ENCODE results near the gene HOXC11.

HOXC11 gene

DNA sequence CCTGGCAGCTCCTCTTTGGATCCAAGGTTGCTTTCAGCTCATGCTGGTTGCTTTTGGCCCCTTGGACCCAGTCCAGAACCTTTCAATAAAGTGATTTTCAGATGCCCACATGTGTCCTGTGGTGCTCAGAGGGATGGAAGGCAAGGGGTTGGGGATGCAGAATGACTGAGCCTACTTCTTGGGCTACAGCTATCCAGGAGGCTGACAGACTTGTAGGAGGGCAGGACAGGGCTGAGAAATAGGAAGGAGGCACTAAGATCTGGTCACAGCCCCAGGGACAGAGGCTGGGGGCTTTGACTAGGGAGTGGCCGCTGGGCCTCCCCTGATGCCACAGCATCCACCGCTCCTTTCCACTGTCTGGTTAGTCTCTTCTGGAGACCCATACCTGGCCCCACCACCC, 1.2 kb upstream of the HOXC11 start:
- TF ChIP-seq CTCF (IDR thresholded peaks at IDR 0.05; ENCODE audit: extremely low read depth, missing control alignments): no peak
- DNase-seq (ENCODE audit: low spot score): no peak

GRCh38 chr12:53972152-53972702, 699 bp upstream of the HOXC11 start:
- DNase-seq (ENCODE audit: low spot score): no peak
- no peak for TF ChIP-seq CTCF (IDR thresholded peaks at IDR 0.05; ENCODE audit: extremely low read depth, missing control alignments)

DNA sequence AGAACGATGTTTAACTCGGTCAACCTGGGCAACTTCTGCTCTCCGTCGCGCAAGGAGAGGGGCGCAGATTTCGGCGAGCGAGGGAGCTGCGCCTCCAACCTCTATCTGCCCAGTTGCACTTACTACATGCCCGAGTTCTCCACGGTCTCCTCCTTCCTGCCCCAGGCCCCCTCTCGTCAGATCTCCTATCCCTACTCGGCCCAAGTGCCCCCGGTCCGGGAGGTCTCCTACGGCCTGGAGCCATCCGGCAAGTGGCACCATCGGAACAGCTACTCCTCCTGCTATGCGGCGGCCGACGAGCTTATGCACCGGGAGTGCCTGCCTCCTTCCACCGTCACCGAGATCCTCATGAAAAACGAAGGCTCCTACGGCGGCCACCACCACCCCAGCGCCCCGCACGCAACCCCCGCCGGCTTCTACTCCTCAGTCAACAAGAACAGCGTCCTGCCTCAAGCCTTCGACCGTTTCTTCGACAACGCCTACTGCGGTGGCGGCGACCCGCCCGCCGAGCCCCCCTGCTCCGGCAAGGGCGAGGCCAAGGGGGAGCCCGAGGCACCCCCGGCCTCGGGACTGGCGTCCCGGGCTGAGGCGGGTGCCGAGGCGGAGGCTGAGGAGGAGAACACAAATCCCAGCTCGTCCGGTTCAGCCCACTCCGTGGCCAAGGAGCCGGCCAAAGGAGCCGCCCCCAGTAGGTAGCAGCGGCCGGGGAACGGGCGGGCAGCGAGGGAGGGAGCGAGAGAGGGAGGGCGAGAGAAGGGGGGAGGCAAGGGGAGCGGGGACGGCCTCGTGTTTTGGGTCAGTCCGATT, 513 bp downstream of the HOXC11 start:
- DNase-seq (ENCODE audit: low spot score): no peak
- TF ChIP-seq CTCF (IDR thresholded peaks at IDR 0.05; ENCODE audit: extremely low read depth, missing control alignments): no peak

DNA sequence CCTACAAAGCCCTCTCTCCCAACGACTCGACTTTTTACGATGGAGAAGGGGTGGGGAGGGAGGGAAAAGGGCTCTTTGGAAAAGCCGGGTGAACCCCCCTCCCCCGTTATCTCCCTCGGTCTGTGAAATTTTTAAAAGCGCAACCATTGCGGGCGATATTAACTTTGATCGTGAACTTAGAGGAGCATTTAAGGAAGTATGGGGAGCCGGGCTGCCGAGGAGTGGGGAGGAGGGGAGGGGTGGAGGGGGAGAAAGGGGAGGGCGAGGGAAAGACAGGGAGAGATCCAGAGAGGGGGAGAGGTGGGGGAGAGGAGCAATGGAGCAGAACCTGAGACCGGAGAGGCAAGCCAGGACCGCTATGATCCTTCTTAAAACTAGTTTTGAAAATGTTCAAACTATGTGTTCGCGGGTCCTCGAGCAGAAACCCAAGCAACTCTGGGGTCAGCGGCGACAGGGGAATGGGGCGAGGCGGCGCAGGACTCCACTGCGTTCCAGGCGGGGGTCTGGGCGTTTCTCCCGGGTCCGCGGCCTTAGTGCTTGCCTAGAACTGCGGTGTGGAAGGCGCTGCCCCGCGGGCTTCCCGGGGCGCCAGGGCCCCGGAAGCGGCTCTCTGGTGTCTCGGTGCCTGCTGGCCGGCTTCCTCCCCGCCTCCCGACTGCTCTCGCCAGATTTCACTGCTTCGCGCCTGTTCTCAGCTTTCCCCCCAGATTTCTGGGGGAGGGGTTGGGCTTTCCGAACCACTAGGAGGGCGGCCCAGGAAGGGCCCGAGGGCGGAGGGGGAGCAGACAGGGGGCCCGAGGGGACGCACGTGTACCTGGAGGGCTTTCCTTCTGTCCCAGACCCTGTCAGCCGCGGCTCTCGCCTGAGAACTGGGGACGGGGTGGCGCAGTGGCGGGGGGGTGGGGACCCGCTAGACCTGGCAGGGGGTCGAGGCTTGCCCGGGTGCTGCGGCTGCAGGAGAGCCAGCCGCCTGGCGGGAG, 1.4 kb downstream of the HOXC11 start, which contains the start of gene HOTAIR:
HOTAIR (minus strand) TSS at position 871 of the 980 bp plus-strand sequence.
- DNase-seq (ENCODE audit: low spot score): peak; percentile 78
- no peak for TF ChIP-seq CTCF (IDR thresholded peaks at IDR 0.05; ENCODE audit: extremely low read depth, missing control alignments)

DNA sequence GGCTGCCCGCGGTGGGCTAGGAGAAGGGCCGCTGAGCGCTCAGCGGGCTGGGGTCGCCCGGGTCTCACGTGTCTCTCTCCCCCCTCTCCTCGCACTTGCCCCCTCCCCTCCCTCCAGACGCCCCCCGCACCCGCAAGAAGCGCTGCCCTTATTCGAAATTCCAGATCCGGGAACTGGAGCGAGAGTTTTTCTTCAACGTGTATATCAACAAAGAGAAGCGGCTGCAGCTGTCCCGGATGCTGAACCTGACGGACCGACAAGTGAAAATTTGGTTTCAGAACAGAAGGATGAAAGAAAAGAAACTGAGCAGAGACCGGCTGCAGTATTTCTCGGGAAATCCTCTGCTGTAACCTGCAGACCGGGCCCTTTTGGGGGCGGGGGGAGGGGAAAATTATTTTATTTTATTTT, 2.1 kb downstream of the HOXC11 start:
- no peak for TF ChIP-seq CTCF (IDR thresholded peaks at IDR 0.05; ENCODE audit: extremely low read depth, missing control alignments)
- no peak for DNase-seq (ENCODE audit: low spot score)

DNA sequence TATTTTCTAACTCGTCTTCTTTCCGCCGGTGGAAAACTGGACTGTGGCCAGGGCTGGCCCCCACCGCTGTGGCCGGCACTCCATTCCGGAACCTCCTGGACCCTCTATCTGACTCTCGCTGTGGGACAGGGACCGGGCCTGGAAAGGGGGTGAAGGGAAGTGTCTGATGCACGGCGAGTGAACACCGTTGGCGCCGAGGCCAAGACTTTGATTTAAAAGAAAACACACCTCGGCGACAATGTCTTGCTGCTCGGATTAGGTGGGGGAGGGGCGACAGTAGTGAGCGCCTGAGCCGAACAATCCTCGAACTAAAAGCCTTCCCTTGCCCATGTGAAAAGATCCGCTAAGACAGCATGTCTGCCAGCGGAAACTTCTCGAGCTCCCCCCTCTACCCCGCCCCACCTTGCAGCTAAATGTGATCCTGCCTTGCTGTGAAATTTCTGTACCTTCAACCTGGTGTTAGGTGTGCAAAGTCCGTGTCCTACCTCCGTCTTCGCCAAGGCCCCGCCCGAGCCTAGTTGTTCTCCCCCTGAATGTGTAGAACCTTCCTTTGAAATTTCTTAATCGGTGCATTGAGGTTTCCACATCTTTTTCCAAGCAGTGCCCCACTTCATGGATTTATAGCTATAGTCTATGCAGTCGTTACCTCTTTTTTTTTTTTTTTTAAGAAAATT, 2.7 kb downstream of the HOXC11 start:
- no peak for DNase-seq (ENCODE audit: low spot score)
- TF ChIP-seq CTCF (IDR thresholded peaks at IDR 0.05; ENCODE audit: extremely low read depth, missing control alignments): no peak
